NCI-H1436 (cell line): Measurements from ENCODE around the gene BIK.

Experiments used
- DNase-seq: peaks from one replicate; lab custom pipeline; 2025; lab: John Stamatoyannopoulos, UW

The BIK gene

DNA sequence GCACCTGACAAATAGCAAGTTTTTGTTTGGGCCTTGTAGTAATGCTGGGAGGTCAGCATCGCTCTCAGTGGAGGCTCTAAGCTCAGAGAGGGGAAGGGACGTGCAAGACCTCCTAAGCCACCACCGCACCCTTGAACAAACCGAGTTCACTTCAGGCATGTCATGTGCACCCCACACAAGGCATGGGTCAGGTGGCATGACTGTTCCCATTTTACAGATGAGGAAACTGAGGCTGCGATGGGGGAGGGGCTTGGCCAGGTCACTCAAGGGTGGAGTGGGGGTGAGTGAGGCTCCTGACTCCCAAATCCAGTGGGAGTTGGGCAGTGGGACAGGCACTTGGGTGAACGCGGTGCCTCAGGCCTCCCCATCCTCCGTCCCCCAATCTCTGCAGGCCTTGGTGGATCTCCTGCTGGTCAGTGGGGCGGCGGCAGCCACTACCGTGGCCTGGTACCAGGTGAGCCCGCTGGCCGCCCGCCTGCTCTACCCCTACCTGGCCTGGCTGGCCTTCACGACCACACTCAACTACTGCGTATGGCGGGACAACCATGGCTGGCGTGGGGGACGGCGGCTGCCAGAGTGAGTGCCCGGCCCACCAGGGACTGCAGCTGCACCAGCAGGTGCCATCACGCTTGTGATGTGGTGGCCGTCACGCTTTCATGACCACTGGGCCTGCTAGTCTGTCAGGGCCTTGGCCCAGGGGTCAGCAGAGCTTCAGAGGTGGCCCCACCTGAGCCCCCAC lies 52.0 kb downstream of the BIK start:
- DNase-seq = no peak

DNA sequence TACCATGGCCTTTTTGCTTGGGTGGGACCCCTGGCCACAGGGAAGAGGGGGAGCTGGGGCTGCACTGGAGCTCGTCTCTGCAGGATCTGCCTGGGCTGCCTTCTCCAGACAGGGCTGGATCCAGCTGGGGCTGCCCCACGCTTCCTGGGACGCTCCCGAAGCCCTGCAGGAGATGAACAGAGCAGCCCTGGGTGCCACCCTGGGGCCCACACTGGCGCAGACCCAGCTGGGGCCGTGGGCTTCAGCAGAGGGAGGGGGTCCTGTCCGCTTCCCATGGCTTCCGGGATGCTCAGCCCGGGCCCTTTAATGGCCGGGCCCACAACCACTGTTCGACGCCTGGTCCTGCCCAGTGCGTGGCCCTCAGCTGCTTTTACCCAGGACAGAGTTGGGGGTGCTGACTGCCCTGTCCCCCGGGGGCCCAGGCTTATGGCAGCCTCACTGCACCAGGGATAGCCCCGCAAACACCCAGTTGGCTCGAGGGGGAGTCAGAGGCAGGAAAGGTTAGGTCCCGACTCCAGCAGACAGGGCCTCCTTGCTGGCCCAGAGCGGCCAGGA lies 52.8 kb downstream of the BIK start:
- DNase-seq = no peak

DNA sequence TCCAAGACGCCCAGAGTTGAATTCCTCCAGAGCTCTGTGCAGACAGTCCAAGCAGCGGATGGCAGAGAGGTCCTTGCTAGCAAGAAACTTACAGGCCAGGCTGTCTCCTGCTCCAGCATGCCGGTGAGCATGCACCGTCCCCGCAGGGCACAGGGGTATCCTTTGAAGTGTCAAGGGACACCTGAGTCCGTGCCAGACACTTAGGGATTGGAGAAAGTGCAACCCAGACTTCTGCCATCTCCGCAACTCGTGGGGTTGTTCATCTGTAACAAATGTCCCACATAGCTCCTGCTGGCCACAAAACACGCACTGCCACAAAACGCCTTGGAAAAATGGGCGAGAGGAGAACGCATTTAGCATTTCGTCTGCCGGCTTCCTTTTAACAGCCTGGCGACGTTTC lies 54.1 kb downstream of the BIK start:
- DNase-seq = no peak

DNA sequence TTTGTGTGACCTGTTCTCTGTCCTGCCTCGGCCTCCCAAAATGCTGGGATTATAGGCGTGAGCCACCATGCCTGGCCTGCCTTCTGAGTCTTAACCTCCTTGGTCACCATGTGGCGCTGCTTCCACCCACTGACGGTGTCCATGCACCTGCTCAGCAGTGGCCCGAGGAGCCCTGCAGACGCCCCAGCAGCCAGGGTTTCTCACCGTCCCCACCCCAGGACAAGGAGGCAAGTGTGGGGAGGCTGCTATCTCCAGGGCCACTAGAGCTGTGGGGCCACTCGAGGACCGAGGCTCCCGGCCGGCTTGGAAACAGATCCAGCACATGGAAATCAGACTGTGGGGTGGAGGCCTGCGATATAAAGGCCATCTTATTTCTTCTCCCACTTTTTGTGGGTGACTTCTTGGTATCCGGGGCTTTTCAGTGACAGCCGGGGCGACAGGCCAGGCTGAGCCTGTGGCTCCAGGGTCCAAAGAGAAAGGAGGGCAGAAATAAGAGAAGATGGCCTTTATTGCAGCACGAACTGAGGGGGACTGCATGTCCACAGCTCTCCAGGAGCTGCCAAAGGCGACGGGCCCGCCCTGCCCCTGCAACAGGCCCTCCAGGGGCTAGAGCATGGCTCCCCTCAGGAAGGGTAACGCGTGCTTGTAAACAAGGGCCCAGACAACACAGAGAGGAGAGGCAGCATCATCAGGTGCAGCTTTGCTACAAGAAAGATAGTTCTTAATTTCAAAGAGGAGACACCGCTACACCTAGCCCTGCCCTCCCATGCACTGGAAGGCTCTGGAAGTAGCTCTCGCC lies 55.8 kb downstream of the BIK start:
- DNase-seq = no peak

DNA sequence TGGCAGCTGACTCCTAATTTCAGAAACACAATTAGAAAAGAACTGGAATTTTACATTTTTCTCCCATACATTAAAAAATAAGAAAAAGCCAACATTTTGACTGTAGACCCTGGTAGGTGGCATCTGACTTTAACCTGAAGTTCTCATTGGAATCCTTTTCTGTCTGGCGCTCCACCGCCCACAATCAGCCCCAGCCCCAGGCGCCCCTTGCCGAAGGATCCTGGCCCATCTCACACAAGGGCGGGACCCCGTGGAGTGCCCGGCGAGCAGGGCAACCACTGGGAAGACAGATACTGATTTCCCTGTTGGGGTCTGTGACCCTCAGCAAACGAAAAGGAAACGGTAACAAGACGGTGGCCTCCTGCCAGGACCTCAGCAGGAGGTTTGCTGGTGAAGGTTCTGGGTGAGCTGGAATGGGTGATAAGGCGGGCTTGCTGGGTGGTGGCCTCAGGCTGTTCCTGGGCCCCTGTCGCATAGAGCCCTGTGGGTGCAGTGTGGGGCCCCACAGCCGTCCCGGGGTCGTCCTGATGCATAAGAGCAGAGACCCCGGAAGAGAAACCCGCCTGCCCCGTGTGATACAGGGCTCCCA lies 56.5 kb downstream of the BIK start:
- no peak for DNase-seq

DNA sequence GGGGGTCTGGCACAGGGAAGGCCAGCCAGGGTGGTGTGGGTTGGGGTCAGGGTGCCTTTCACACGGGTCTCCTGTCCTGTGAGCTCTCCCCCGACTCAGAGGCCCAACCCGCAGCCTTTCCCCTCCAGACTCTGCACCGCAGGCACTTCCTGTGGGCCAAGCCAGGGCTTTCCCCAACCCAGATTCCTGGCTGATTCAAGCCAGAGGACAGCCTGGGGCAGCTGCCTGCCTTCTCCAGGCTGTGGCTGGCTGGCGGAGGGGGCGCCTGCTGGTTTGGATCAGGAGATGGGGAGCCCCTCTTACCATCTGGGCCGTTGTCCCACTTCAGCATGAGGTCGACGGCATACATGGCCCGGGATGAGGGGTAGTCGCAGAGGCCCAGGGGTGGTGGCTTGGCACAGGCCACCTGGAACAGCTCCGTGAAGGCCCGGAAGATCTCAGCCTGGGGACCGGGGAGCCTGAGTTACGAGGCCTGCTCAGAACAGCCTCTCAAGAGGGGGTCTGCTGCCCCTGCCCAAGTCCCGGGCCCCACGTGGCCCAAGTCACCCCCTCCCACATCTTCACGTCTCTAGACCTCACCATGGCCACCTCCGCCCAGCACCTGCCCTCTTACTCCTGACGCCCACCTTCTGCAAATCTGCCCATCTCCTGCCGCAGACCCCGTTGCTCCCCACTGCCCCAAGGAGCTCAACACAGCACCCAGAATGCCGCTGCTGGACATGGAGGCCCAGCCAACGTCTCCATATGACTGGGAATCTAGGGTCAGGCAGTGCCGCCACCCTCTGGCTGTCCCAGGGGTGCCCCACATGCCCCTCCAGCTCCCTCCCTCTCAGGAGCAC lies 58.1 kb downstream of the BIK start:
- DNase-seq = no peak

DNA sequence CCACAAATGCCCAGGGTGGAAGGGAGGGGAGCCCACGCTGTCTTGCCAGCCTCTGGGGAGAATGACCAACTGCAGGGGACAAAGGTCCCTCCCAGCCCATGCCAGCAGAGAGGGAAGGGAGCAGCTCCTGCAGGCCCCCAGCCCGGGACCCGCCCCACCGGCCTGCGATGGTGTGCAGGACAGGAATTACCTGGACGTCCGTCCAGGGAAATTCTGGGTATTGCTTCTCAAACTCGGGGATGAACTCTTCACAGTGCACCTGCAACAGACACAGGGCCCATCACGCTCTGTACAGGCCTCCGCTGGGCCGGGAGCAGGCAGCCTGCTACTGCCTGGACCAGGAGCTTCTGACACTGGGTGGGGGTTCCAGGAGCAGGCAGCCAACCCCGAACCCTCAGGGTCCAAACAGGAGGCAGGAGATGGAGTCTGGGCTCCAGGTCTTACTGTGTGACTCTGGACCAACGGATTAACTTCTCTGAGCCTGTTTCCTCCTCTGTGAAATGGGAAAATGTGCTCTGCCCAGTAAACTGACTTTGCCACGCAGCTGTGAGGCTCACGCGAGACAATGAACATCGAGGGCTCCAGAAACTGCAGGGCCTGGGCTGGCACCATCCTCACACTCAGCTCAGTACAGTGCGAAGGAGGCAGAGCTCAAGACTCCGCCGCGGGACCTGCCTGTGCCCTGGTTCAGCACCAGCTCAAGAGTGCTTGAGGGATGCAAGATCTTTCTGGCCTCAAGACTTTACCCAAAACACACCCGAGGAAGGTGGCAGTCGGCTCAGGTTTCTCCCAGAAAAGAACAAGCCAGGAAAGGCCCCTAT lies 59.0 kb downstream of the BIK start:
- DNase-seq = no peak

DNA sequence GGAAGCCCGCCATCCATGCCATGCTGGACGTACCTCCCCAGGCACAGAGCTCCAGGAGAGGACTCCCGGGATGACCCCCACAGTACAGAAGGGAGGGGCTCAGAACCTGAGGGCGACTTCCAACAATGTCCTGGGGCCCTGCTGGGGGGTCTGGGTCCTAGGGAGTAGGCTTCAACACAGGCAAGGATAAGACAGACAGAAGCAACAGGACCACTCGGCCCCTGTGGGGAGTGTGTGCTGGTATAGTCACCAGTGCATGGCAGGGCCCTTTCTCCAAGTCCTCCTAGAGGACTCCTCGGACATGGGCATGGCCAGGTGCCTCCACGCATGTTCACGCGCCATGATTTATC lies 59.6 kb downstream of the BIK start:
- DNase-seq = no peak

DNA sequence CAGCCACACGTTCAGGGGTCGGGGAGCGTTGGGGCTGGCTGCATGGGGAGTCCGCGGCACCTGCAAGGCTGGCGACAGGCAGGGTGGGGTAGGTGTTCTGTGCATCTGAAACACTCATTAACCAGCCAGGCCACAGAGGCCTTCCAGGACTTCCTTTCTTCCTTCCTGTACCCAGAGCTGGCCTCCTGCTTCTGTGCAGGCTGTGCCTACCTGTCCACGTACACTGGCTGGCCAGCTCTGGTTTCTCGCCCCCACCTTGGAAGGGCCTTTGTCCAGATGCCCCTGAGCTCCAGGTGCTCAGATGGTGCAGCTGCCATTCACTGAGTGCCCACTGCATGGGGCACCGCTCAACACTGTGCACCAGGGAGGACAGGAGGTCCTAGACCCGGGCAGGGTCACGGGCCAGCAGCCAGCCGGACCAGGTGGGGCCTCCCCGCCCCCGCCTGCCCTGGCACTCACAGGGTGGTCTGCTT lies 60.5 kb downstream of the BIK start:
- DNase-seq = no peak

DNA sequence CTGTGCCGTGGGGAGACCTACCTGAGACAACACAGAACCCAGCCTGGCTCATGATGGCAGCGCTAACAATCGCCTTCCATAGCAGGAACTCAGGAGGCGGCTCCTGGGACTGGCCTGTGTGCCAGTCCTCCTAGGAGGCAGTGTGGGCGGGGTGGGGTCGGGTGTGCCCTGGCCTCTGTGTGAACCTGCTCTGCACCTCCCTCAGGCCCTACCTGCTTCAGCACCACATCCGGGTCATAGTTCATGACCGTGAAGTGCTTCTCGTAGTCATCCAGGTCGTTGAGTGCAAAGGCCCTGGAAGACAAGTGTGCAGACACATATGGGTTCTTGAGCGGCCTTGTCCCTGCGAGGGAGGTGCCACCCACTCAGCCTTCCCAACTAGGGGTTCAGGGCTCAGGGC lies 61.1 kb downstream of the BIK start:
- DNase-seq = no peak

DNA sequence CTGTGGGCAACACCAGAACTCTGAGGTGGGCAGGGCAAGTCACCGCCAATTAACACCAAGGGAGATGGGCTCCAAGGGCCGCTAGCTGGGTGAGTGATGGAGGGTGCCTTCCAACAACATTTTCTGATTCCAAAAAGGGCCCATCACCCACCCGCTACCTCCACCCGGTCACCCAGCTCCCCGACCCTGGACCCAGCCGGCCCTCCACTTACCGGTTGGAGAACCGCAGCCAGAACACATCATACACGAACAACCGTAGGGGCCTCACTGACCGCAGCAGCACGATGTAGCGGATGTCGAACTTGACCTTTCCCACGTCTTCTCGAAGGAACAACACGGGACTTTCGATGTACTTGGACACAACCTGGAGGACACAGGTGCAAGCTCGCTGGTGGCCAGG lies 61.6 kb downstream of the BIK start:
- DNase-seq = no peak

DNA sequence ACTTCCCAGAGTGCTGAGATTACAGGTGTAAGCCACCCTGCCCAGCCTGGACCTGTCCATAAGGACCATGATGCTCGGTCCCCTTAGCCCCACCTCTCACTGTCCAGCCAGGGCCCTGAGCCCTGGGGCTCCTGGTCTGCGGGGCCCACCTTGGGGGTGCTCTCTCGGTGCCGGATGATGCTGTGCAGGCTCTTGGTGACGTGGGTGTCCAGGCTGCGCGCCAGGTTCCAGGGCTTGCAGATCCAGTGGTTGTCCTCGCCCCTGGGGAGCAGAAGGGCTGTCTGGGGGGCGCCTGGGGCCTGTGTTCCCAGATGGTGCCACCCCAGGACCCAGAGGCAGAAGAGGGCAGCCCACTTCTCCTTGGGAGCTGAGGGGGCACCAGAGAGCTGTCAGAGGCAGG lies 63.0 kb downstream of the BIK start:
- DNase-seq = no peak

DNA sequence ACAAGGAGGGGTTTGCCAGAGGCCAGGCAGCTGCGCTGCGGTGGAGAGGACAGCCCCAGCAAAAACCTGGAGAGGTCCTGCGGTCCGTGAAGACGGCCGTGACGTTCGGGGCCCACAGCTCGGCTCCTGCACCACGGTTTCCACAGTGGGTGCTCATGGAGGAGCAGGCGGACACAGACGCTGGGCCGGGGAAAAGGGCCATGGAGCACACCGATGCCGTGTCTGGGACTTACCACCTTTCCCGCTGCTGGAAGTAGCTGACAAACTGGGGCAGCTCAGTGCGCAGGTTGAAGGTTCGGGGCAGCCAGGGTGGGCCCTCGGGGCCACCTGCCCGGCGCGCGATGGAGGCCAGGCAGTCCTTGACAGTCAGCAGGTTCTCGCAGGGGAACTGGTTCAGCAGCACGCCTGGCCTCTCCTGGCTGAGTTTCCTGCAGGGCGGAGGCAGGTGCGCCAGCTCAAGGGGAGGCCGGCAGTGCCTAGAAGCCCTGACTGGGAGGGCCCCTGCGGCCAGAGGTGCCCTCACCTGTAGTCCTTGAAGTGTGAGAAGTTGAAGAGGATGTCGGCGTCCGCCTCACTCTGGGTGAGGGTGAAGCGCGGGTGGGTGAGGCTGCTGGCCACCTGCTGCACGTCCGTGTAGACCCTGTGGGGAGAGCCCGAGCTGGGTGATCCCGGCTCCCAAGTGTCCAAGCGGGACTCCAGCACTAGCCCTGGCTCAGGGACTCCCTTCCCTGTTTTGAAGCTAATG lies 63.6 kb downstream of the BIK start:
- no peak for DNase-seq

DNA sequence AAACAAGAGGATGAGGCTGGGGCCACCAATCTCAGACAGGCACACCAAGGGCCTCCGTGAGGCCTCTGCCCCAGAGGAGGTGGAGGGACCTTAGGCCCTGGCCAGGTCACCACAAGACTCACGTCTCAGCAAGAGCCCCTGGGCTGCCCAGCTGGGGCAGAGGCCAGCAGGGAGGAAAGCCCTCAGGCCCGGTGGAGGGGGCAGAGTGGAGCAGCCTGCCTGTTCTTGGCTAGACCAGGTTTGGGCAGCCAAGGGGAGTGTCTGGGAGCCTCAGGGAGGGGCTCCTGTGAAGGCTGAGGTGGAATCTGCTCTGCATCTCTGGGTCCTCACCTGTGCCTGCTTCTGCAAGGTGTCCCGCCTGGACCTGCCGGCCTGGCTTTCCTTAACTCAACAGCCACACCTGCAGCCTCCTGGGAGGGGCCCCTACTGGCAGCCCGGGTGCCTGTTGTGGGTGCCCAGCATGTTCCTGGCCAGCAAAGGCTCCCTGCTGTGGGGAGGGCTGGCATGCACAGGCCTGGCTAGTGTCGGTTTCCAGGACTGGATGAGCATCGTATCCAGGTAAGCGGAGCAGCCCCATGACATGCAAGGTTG lies 64.5 kb downstream of the BIK start:
- no peak for DNase-seq

DNA sequence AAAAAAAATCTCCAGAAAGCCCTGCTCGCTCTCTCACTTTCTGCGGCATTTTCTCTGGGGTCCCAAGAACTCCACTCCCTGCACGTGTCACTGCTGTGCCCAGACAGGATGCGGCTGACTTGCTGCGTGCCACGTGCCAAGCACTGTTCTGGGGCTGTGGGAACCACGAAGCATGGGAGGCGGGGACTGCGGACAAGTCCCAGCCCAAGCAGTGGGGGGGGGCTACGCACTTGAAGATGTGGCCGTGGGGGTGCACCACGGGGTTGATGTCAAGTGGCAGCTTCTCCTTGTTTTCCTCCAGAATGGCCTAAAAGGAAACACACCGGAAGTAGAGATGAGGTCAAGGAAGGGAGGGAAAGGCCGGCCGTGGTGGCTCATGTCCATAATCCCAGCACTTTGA lies 65.5 kb downstream of the BIK start:
- DNase-seq = no peak

DNA sequence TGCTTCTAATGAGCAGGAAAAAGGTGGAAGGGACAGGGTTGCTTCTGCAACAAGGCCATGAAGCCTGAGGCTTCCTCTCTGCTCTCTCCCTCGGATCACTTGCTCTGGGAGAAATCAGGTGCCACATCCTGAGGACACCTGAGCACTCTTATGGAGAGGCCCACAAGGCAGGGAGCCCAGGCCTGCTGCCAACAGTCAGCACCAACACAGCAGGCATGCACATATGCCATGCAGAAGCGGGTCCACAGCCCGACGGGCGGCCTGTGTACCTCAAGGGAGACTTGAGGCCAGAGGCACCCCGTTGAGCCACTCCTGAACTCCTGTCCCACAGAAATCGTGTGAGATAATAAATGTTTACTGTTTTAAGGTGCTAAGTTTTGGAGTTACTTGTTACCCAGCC lies 66.9 kb downstream of the BIK start:
- no peak for DNase-seq
